HG03342 (cell line): ENCODE results near the gene NUDCD3.

Source experiments
- ATAC-seq: cut with Tn5 transposase; IDR thresholded peaks from one replicate; pipeline ENCODE4 v1.9.1; 2021; ENCODE audit warnings: mild to moderate bottlenecking, moderate library complexity; ENCODE audit not compliant: unreplicated experiment

Gene NUDCD3

GRCh38 chr7:44372560-44373417, 117.7 kb downstream of the NUDCD3 start:
- ATAC-seq, result no peak

GRCh38 chr7:44368885-44369284, 121.6 kb downstream of the NUDCD3 start:
- no peak for ATAC-seq

GRCh38 chr7:44368455-44368854, 122.0 kb downstream of the NUDCD3 start:
- ATAC-seq, result no peak

GRCh38 chr7:44367475-44368043, 122.9 kb downstream of the NUDCD3 start:
- no peak for ATAC-seq

GRCh38 chr7:44366986-44367385, 123.5 kb downstream of the NUDCD3 start:
- no peak for ATAC-seq

GRCh38 chr7:44353668-44354067, 136.8 kb downstream of the NUDCD3 start:
- ATAC-seq, result no peak

- no peak for ATAC-seq
These were observed 141.3 kb downstream of the NUDCD3 start for GRCh38 chr7:44348851-44349781.

- ATAC-seq, result no peak
These were observed 142.2 kb downstream of the NUDCD3 start for GRCh38 chr7:44348300-44348699.

GRCh38 chr7:44347546-44348114, 142.8 kb downstream of the NUDCD3 start:
- ATAC-seq, result no peak

GRCh38 chr7:44346063-44346462, 144.4 kb downstream of the NUDCD3 start:
- ATAC-seq, result no peak

- ATAC-seq, result no peak
These were observed 149.1 kb downstream of the NUDCD3 start for GRCh38 chr7:44341401-44341800.

GRCh38 chr7:44338600-44338999, 151.9 kb downstream of the NUDCD3 start:
- no peak for ATAC-seq

GRCh38 chr7:44336491-44336890, 154.0 kb downstream of the NUDCD3 start:
- ATAC-seq, result no peak

- no peak for ATAC-seq
These were observed 155.3 kb downstream of the NUDCD3 start for GRCh38 chr7:44335184-44335583.

GRCh38 chr7:44334734-44335097, 155.7 kb downstream of the NUDCD3 start:
- ATAC-seq, result no peak

- no peak for ATAC-seq
These were observed 156.3 kb downstream of the NUDCD3 start for GRCh38 chr7:44333911-44334733.

GRCh38 chr7:44331682-44332081, 158.8 kb downstream of the NUDCD3 start:
- no peak for ATAC-seq

GRCh38 chr7:44330331-44330730, 160.1 kb downstream of the NUDCD3 start:
- ATAC-seq, result no peak

- no peak for ATAC-seq
These were observed 160.6 kb downstream of the NUDCD3 start for GRCh38 chr7:44329888-44330287.
